Caco-2 (cell line): Measurements from ENCODE around the gene PLA2G2D. TPM values are rescaled to one million over a fixed set of nuclear protein-coding genes. Genes with fewer than 3 reads are reported as not detected.

Experiments used
- BruUV-seq: library from RNA; stranded (reverse); fragments of 400-500 nt; replicated peaks from 2 replicates; lab custom pipeline; 2021; lab: Mats Ljungman, UMichigan
- CTCF ChIA-PET: fragments of 300-600 bp; sonication (Branson Sonifier 250); formaldehyde crosslinking; loops from one replicate; lab custom pipeline; 2022; ENCODE audit warnings: antibody characterized with exemption; lab: Charles Lee
- POLR2A ChIA-PET: fragments of 300-600 bp; sonication (Branson Sonifier 250); formaldehyde crosslinking; loops from one replicate; lab custom pipeline; 2022; ENCODE audit warnings: antibody characterized with exemption; lab: Charles Lee
- DNase-seq, 2 experiments: peaks; one replicate each; pipeline versions ENCODE4 v3.0.0 to v3.0.0-alpha.2; 2020 to 2022
- H3K27me3 ChIP-seq: replicated peaks from 2 replicates; pipeline ENCODE4 v1.6.0; 2011; ENCODE audit warnings: low read length; ENCODE audit not compliant: control insufficient read depth, insufficient read depth
- H3K36me3 ChIP-seq: 2 replicates; pipeline ENCODE4 v1.5.1; 2011; ENCODE audit warnings: low read length; ENCODE audit not compliant: control insufficient read depth, insufficient read depth
- H3K4me1 ChIP-seq: fragments of 250-450 bp; sonication (Bioruptor Pico); 2 replicates; pipeline ENCODE4 v1.5.1; 2020; ENCODE audit warnings: mild to moderate bottlenecking
- H3K4me3 ChIP-seq: 2 replicates; pipeline ENCODE4 v1.5.1; 2011; ENCODE audit warnings: low read depth, mild to moderate bottlenecking, control low read depth, low read length
- H3K9me3 ChIP-seq: fragments of 250-450 bp; sonication (Bioruptor Pico); 2 replicates; pipeline ENCODE4 v1.5.1; 2020; ENCODE audit warnings: mild to moderate bottlenecking, moderate library complexity
- H3K27ac Mint-ChIP-seq: one replicate; pipeline ENCODE4 v1.8.0; 2022; ENCODE audit warnings: mixed read lengths; ENCODE audit not compliant: unreplicated experiment
- H3K27me3 Mint-ChIP-seq: one replicate; pipeline ENCODE4 v1.8.0; 2022; ENCODE audit warnings: mixed read lengths; ENCODE audit not compliant: insufficient read depth, unreplicated experiment
- H3K36me3 Mint-ChIP-seq: one replicate; pipeline ENCODE4 v1.8.0; 2022; ENCODE audit warnings: mild to moderate bottlenecking, mixed read lengths; ENCODE audit not compliant: insufficient read depth, unreplicated experiment
- H3K4me1 Mint-ChIP-seq: one replicate; pipeline ENCODE4 v1.8.0; 2022; ENCODE audit warnings: low read depth, mixed read lengths; ENCODE audit not compliant: unreplicated experiment
- H3K4me3 Mint-ChIP-seq: one replicate; pipeline ENCODE4 v1.8.0; 2022; ENCODE audit warnings: mild to moderate bottlenecking, moderate library complexity, mixed read lengths; ENCODE audit not compliant: unreplicated experiment
- H3K9me3 Mint-ChIP-seq: one replicate; pipeline ENCODE4 v1.8.0; 2022; ENCODE audit warnings: mixed read lengths; ENCODE audit not compliant: unreplicated experiment
- intact Hi-C: fragments of 100-400 bp; cut with micrococcal nuclease; formaldehyde crosslinking; loops from one replicate; pipeline ENCODE4 v1.10.0; 2022; ENCODE audit not compliant: unreplicated experiment
- total RNA-seq: library from RNA; stranded (reverse); gene quantifications from 2 replicates; pipeline ENCODE4 v1.2.3, GENCODE V29; 2022
- TF ChIP-seq, protein P1 (sequence below), 2 experiments: fragments of 200-600 bp in 1 of 2; IDR thresholded peaks; 1 replicate in 1 of 2; 2 replicates in 1 of 2; pipeline versions ENCODE4 v1.5.1 to v1.8.0; 2011 to 2022; ENCODE audit warnings: antibody characterized with exemption in 1 of 2, control low read depth in 1 of 2, inconsistent platforms in 1 of 2, low read depth in 1 of 2, low read length in 1 of 2, mild to moderate bottlenecking in 1 of 2, moderate library complexity in 1 of 2; ENCODE audit not compliant: insufficient read depth in 1 of 2, severe bottlenecking in 1 of 2, unreplicated experiment in 1 of 2

PLA2G2D gene
- total RNA-seq, 1 experiment from 2014 or later = not detected

DNA sequence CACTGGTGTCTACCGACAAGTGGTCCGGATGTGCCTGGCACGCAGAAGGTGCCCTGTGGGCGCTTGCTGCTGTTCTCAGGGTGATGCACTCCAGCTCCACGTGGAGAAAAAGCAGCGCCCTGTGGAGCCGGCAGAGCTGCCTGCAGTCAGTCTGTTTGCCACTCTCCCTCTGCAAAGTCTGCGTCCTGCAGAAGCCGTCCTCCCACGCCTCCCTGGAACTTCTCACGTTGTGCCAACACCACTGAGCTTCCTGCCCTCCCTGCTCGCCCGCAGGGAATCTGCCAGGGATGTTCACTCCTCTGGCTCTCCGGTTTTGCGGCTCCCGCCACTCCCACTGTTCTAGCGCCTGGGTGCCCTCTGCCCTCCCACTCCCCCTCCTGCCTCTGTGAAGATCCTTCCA is 46.7 kb upstream of the PLA2G2D start:
- DNase-seq = no peak
- H3K4me1 ChIP-seq = no peaks in the 10 kb centered on the region
- intact Hi-C loops = no loop called here
- peaks cover 2% of the 10 kb centered on the region for H3K27me3 Mint-ChIP-seq
- no peak overlapping the region for H3K4me3 Mint-ChIP-seq
- no peaks in the 10 kb centered on the region for H3K9me3 ChIP-seq
- TF ChIP-seq, protein P1, sequence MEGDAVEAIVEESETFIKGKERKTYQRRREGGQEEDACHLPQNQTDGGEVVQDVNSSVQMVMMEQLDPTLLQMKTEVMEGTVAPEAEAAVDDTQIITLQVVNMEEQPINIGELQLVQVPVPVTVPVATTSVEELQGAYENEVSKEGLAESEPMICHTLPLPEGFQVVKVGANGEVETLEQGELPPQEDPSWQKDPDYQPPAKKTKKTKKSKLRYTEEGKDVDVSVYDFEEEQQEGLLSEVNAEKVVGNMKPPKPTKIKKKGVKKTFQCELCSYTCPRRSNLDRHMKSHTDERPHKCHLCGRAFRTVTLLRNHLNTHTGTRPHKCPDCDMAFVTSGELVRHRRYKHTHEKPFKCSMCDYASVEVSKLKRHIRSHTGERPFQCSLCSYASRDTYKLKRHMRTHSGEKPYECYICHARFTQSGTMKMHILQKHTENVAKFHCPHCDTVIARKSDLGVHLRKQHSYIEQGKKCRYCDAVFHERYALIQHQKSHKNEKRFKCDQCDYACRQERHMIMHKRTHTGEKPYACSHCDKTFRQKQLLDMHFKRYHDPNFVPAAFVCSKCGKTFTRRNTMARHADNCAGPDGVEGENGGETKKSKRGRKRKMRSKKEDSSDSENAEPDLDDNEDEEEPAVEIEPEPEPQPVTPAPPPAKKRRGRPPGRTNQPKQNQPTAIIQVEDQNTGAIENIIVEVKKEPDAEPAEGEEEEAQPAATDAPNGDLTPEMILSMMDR (IDR thresholded peaks at IDR 0.05; ENCODE audit: insufficient read depth in 1 of 2, low read depth in 1 of 2, low read length in 1 of 2, severe bottlenecking in 1 of 2, unreplicated experiment in 1 of 2) = no peak
- H3K4me3 ChIP-seq = no peak overlapping the region
- H3K9me3 Mint-ChIP-seq = peaks cover 20% of the 10 kb centered on the region
- BruUV-seq = no TSS peak
- no peaks in the 10 kb centered on the region for H3K36me3 Mint-ChIP-seq
- H3K27ac Mint-ChIP-seq = no peak overlapping the region
- H3K4me1 Mint-ChIP-seq = no peaks in the 10 kb centered on the region
- ChIA-PET POLR2A (no interaction called here), CTCF (no interaction called here)
- H3K36me3 ChIP-seq = no peaks in the 10 kb centered on the region
- no peaks in the 10 kb centered on the region for H3K27me3 ChIP-seq

DNA sequence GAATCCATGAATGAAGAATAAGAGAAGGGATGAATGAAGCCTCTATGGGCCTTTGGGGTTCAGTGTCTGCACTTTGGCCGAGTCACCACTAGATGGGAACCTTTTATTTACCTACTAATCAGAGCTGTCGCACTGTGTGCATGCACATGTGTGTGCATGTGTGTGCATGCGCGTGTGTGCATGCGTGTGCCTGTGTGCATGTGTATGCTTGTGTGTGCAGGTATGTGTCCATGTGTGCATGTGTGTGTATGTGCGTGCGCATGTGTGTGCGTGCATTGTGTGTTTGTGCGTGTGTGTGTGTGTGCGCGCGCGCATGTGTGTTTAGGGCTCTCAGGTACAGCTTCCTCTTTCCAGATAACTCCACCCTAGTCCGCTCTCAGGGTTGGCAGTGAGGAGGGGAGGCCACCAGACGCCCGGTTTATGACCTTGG is 46.2 kb upstream of the PLA2G2D start:
- Mint-ChIP-seq H3K36me3 (no peaks in the 10 kb centered on the region), H3K4me3 (no peak overlapping the region), H3K9me3 (peaks cover 20% of the 10 kb centered on the region), H3K27me3 (peaks cover 2% of the 10 kb centered on the region), H3K27ac (no peak overlapping the region), H3K4me1 (no peaks in the 10 kb centered on the region)
- TF ChIP-seq, protein P1 (IDR thresholded peaks at IDR 0.05; ENCODE audit: insufficient read depth in 1 of 2, low read depth in 1 of 2, low read length in 1 of 2, severe bottlenecking in 1 of 2, unreplicated experiment in 1 of 2) = peak; percentile 0 to 18
- Histone ChIP-seq H3K9me3 (peaks cover 2% of the 10 kb centered on the region; the same call in 1 of the 2 replicates), H3K4me3 (no peak overlapping the region), H3K27me3 (no peaks in the 10 kb centered on the region), H3K4me1 (no peaks in the 10 kb centered on the region), H3K36me3 (no peaks in the 10 kb centered on the region)
- CTCF ChIA-PET = no interaction called here
- no peak for DNase-seq
- no TSS peak for BruUV-seq
- intact Hi-C loops = no loop called here
- POLR2A ChIA-PET = no interaction called here

GRCh38 chr1:20164694-20165202 is 45.4 kb upstream of the PLA2G2D start:
- Histone ChIP-seq H3K9me3 (peaks cover 6% of the 10 kb centered on the region), H3K36me3 (no peaks in the 10 kb centered on the region), H3K4me3 (no peak overlapping the region), H3K27me3 (no peaks in the 10 kb centered on the region), H3K4me1 (no peaks in the 10 kb centered on the region)
- Mint-ChIP-seq H3K4me1 (no peaks in the 10 kb centered on the region), H3K9me3 (peaks cover 20% of the 10 kb centered on the region), H3K27ac (no peak overlapping the region), H3K36me3 (no peaks in the 10 kb centered on the region), H3K27me3 (peaks cover 2% of the 10 kb centered on the region), H3K4me3 (no peak overlapping the region)
- intact Hi-C loops = no loop called here
- ChIA-PET POLR2A (no interaction called here), CTCF (no interaction called here)
- no TSS peak for BruUV-seq
- TF ChIP-seq, protein P1 (IDR thresholded peaks at IDR 0.05; ENCODE audit: insufficient read depth in 1 of 2, low read depth in 1 of 2, low read length in 1 of 2, severe bottlenecking in 1 of 2, unreplicated experiment in 1 of 2) = no peak
- DNase-seq = no peak
